Stimulated activated CD4-positive, alpha-beta T cell treated with anti-CD3 and anti-CD28 coated beads, Interleukin-12 subunit alpha, Interleukin-12 subunit beta, amount 100 ng/mL, for 4 hours (primary cell): ENCODE results near the gene SCGB1D4.
"Not testable (repeated sequence)": the region's sequence is repeated elsewhere in the genome, so short reads cannot be mapped to it uniquely, and the experiment has no call there.

Experiments used
- DNase-seq: peaks from one replicate; pipeline ENCODE4 v3.0.0-alpha.2; 2020

Gene SCGB1D4

GRCh38 chr11:62298975-62299374 is at the start of gene SCGB1D4:
Gene SCGB1D4 (minus strand): TSS chr11:62299075. CDS start chr11:62299010, 65 bp downstream.
- DNase-seq, result no peak

- no peak for DNase-seq
Observed at GRCh38 chr11:62345861-62346260, 47.0 kb upstream of the SCGB1D4 start.

GRCh38 chr11:62344210-62344609 is 45.3 kb upstream of the SCGB1D4 start:
- DNase-seq, result no peak

- not testable (repeated sequence) for DNase-seq
Observed at GRCh38 chr11:62343646-62344190, 44.8 kb upstream of the SCGB1D4 start.

GRCh38 chr11:62341588-62341987 is 42.7 kb upstream of the SCGB1D4 start:
- DNase-seq, result no peak

- peak; percentile 42 for DNase-seq
Observed at GRCh38 chr11:62340269-62340901, 41.5 kb upstream of the SCGB1D4 start.

GRCh38 chr11:62338218-62338617 is 39.3 kb upstream of the SCGB1D4 start:
- DNase-seq, result no peak

GRCh38 chr11:62337303-62338181 is 38.7 kb upstream of the SCGB1D4 start, which contains the start of gene ASRGL1:
Gene ASRGL1 (plus strand): TSS chr11:62337448. CDS start chr11:62337978, 530 bp downstream.
- DNase-seq, result peak; percentile 77

- not testable (repeated sequence) for DNase-seq
Observed at GRCh38 chr11:62336949-62337302, 38.1 kb upstream of the SCGB1D4 start.

GRCh38 chr11:62333768-62334167 is 34.9 kb upstream of the SCGB1D4 start:
- no peak for DNase-seq

GRCh38 chr11:62331264-62331663 is 32.4 kb upstream of the SCGB1D4 start:
- DNase-seq, result not testable (repeated sequence)

- DNase-seq, result not testable (repeated sequence)
Observed at GRCh38 chr11:62327541-62327940, 28.7 kb upstream of the SCGB1D4 start.

- DNase-seq, result not testable (repeated sequence)
Observed at GRCh38 chr11:62326719-62327118, 27.8 kb upstream of the SCGB1D4 start.

- DNase-seq, result not testable (repeated sequence)
Observed at GRCh38 chr11:62325781-62326180, 26.9 kb upstream of the SCGB1D4 start.

GRCh38 chr11:62324731-62325556 is 26.1 kb upstream of the SCGB1D4 start:
- DNase-seq, result peak; percentile 57

- DNase-seq, result no peak
Observed at GRCh38 chr11:62322524-62322923, 23.6 kb upstream of the SCGB1D4 start.

GRCh38 chr11:62315431-62315830 is 16.6 kb upstream of the SCGB1D4 start:
- no peak for DNase-seq

- DNase-seq, result no peak
Observed at GRCh38 chr11:62309991-62310390, 11.1 kb upstream of the SCGB1D4 start.

- no peak for DNase-seq
Observed at GRCh38 chr11:62307950-62308349, 9.1 kb upstream of the SCGB1D4 start.

- DNase-seq, result no peak
Observed at GRCh38 chr11:62306227-62306626, 7.4 kb upstream of the SCGB1D4 start.

- DNase-seq, result no peak
Observed at GRCh38 chr11:62295504-62295903, 3.4 kb downstream of the SCGB1D4 start.

- no peak for DNase-seq
Observed at GRCh38 chr11:62280452-62280851, 18.4 kb downstream of the SCGB1D4 start.

GRCh38 chr11:62273789-62274275 is 25.0 kb downstream of the SCGB1D4 start:
- DNase-seq, result no peak
